Dendritic cell treated with granulocyte-macrophage colony-stimulating factor and Interleukin-4, amounts not matched to agents 40 ng/mL and 50 ng/mL, for 4 days (primary cell): ENCODE results near the gene TLR10.

Experiments
- H3K27ac Mint-ChIP-seq: one replicate; pipeline ENCODE4 v1.8.0; 2022; ENCODE audit warnings: mild to moderate bottlenecking, mixed read lengths
- H3K27me3 Mint-ChIP-seq: one replicate; pipeline ENCODE4 v1.8.0; 2022; ENCODE audit warnings: mild to moderate bottlenecking, mixed read lengths
- H3K36me3 Mint-ChIP-seq: one replicate; pipeline ENCODE4 v1.8.0; 2022; ENCODE audit warnings: low read depth, mixed read lengths
- H3K4me1 Mint-ChIP-seq: one replicate; pipeline ENCODE4 v1.8.0; 2022; ENCODE audit warnings: low read depth, mixed read lengths
- H3K4me3 Mint-ChIP-seq: one replicate; pipeline ENCODE4 v1.8.0; 2022; ENCODE audit warnings: mild to moderate bottlenecking, moderate library complexity, mixed read lengths
- H3K9me3 Mint-ChIP-seq: one replicate; pipeline ENCODE4 v1.8.0; 2022; ENCODE audit warnings: mixed read lengths
- intact Hi-C: fragments of 100-400 bp; cut with micrococcal nuclease; formaldehyde crosslinking; loops from one replicate; pipeline ENCODE4 v1.15.0; 2022

The TLR10 gene

GRCh38 chr4:38723114-38723513 lies 59.7 kb downstream of the TLR10 start:
- no peaks in the 10 kb centered on the region for H3K9me3 Mint-ChIP-seq
- no peaks in the 10 kb centered on the region for H3K27me3 Mint-ChIP-seq
- H3K4me3 Mint-ChIP-seq = no peak overlapping the region
- peaks cover 10% of the 10 kb centered on the region for H3K4me1 Mint-ChIP-seq
- H3K36me3 Mint-ChIP-seq = no peaks in the 10 kb centered on the region
- H3K27ac Mint-ChIP-seq = no peak overlapping the region
- intact Hi-C loops = no loop called here
